H1 (cell line): Measurements from ENCODE around the gene POTEM. TPM values are rescaled to one million over a fixed set of nuclear protein-coding genes. Genes with fewer than 3 reads are reported as not detected.
"Not testable (repeated sequence)": the region's sequence is repeated elsewhere in the genome, so short reads cannot be mapped to it uniquely, and the experiment has no call there.

Experiments used
- CTCF ChIA-PET: fragments of 300-600 bp; sonication (Branson Sonifier 250); formaldehyde crosslinking; loops from one replicate; lab custom pipeline; 2021; ENCODE audit not compliant: partially characterized antibody; lab: Charles Lee
- POLR2A ChIA-PET: fragments of 300-600 bp; sonication (Branson Sonifier 250); formaldehyde crosslinking; loops from one replicate; lab custom pipeline; 2021; ENCODE audit warnings: inconsistent platforms; ENCODE audit not compliant: partially characterized antibody; lab: Charles Lee
- DNase-seq, 2 experiments: peaks; one replicate each; pipeline versions ENCODE4 v3.0.0 to v3.0.0-alpha.2; 2010 to 2022; ENCODE audit warnings: low spot score in 2 of 2, low read depth in 1 of 2, mixed read lengths in 1 of 2
- FAIRE-seq: peaks from 2 replicates; lab custom pipeline; 2011; peaks lifted over from hg19 to GRCh38; lab: Jason Lieb, UNC
- H2AFZ ChIP-seq: 2 replicates; pipeline ENCODE4 v1.8.1; 2012; ENCODE audit warnings: low read length, inconsistent platforms
- H2AK5ac ChIP-seq: 2 replicates; pipeline ENCODE4 v1.6.1; 2013; ENCODE audit warnings: low read depth, low read length
- H2BK120ac ChIP-seq: replicated peaks from 2 replicates; pipeline ENCODE3; 2013; ENCODE audit warnings: low read depth, low read length, inconsistent platforms
- H2BK12ac ChIP-seq: 2 replicates; pipeline ENCODE4 v1.6.1; 2013; ENCODE audit warnings: low read depth, low read length
- H2BK15ac ChIP-seq: 2 replicates; pipeline ENCODE4 v1.6.1; 2013; ENCODE audit warnings: low read length
- H2BK20ac ChIP-seq: 2 replicates; pipeline ENCODE4 v1.6.1; 2013; ENCODE audit warnings: low read length
- H2BK5ac ChIP-seq: 2 replicates; pipeline ENCODE4 v1.6.1; 2013; ENCODE audit warnings: low read depth, low read length
- H3K14ac ChIP-seq: 2 replicates; pipeline ENCODE4 v1.6.1; 2013; ENCODE audit warnings: inconsistent platforms; ENCODE audit not compliant: insufficient read length
- H3K18ac ChIP-seq: 2 replicates; pipeline ENCODE4 v1.6.1; 2013; ENCODE audit warnings: low read length; ENCODE audit errors: extremely low read depth
- H3K23ac ChIP-seq: 2 replicates; pipeline ENCODE4 v1.6.1; 2013; ENCODE audit warnings: inconsistent platforms; ENCODE audit not compliant: insufficient read length
- H3K23me2 ChIP-seq: 2 replicates; pipeline ENCODE4 v1.6.1; 2013; ENCODE audit warnings: low read depth, low read length
- H3K27ac ChIP-seq: 2 replicates; pipeline ENCODE4 v1.6.1; 2011; ENCODE audit warnings: low read depth, low read length, inconsistent platforms
- H3K27me3 ChIP-seq, 4 experiments: replicated peaks in 1 of 4; 1 replicate in 1 of 4; 2 replicates in 3 of 4; pipeline versions ENCODE4 v1.6.1 to v1.8.1; 2011 to 2013; ENCODE audit warnings: low read length in 3 of 4, mild to moderate bottlenecking in 3 of 4, inconsistent platforms in 2 of 4, mixed read lengths in 2 of 4, moderate library complexity in 1 of 4; ENCODE audit not compliant: control insufficient read depth in 3 of 4, insufficient read depth in 3 of 4; ENCODE audit errors: extremely low read depth in 1 of 4
- H3K36me3 ChIP-seq, 4 experiments: 2 replicates each; pipeline versions ENCODE4 v1.6.1 to v1.8.1; 2011 to 2013; ENCODE audit warnings: mild to moderate bottlenecking in 4 of 4, low read length in 3 of 4, moderate library complexity in 2 of 4, control low read depth in 1 of 4, inconsistent platforms in 1 of 4; ENCODE audit not compliant: insufficient read depth in 4 of 4, control insufficient read depth in 2 of 4
- H3K4ac ChIP-seq: replicated peaks from 2 replicates; pipeline ENCODE3; 2013; ENCODE audit warnings: low read length, low read depth, mixed read lengths, inconsistent platforms; ENCODE audit not compliant: insufficient read length
- H3K4me1 ChIP-seq, 4 experiments: replicated peaks in 1 of 4; 1 replicate in 1 of 4; 2 replicates in 3 of 4; pipeline versions ENCODE4 v1.6.1 to v1.8.1; 2011 to 2013; ENCODE audit warnings: low read length in 3 of 4, inconsistent platforms in 2 of 4, mixed read lengths in 1 of 4; ENCODE audit not compliant: insufficient read depth in 4 of 4, control insufficient read depth in 3 of 4
- H3K4me2 ChIP-seq, 2 experiments: 2 replicates each; pipeline versions ENCODE4 v1.6.1 to v1.8.1; 2011 to 2013; ENCODE audit warnings: low read depth in 2 of 2, low read length in 2 of 2, control low read depth in 1 of 2, inconsistent platforms in 1 of 2, mild to moderate bottlenecking in 1 of 2; ENCODE audit not compliant: insufficient read depth in 1 of 2
- H3K4me3 ChIP-seq, 4 experiments: fragments of 200-600, 300-600 bp in 1 of 4; sonication (generic), shearing (Covaris generic), sonication (Bioruptor Twin) in 1 of 4; 2 replicates each; pipeline versions ENCODE4 v1.5.1 to v1.8.1; 2011 to 2016; ENCODE audit warnings: low read length in 4 of 4, low read depth in 3 of 4, control low read depth in 2 of 4, inconsistent platforms in 2 of 4, mild to moderate bottlenecking in 2 of 4, mixed read lengths in 1 of 4, moderate library complexity in 1 of 4; ENCODE audit not compliant: insufficient read depth in 2 of 4; ENCODE audit errors: extremely low read depth in 1 of 4
- H3K56ac ChIP-seq: replicated peaks from 2 replicates; pipeline ENCODE3; 2013; ENCODE audit warnings: low read depth, mild to moderate bottlenecking, mixed read lengths, low read length, inconsistent platforms; ENCODE audit not compliant: insufficient read length
- H3K79me1 ChIP-seq: 2 replicates; pipeline ENCODE4 v1.6.1; 2013; ENCODE audit warnings: low read depth, low read length, control low read depth
- H3K79me2 ChIP-seq, 2 experiments: 2 replicates each; pipeline versions ENCODE4 v1.6.1 to v1.8.1; 2012 to 2013; ENCODE audit warnings: low read length in 2 of 2, mild to moderate bottlenecking in 2 of 2, inconsistent platforms in 1 of 2; ENCODE audit not compliant: insufficient read depth in 2 of 2, control insufficient read depth in 1 of 2
- H3K9ac ChIP-seq, 4 experiments: replicated peaks in 1 of 4; 1 replicate in 1 of 4; 2 replicates in 3 of 4; pipeline versions ENCODE4 v1.6.1 to v1.8.1; 2011 to 2013; ENCODE audit warnings: low read depth in 3 of 4, low read length in 3 of 4, control low read depth in 2 of 4, mild to moderate bottlenecking in 2 of 4, moderate library complexity in 2 of 4, inconsistent platforms in 1 of 4; ENCODE audit errors: extremely low read depth in 1 of 4
- H3K9me3 ChIP-seq, 2 experiments: 2 replicates each; pipeline versions ENCODE4 v1.6.1 to v1.8.1; 2012 to 2013; ENCODE audit warnings: mild to moderate bottlenecking in 2 of 2, moderate library complexity in 2 of 2, control low read depth in 1 of 2, inconsistent platforms in 1 of 2, low read depth in 1 of 2, low read length in 1 of 2, mixed read lengths in 1 of 2; ENCODE audit not compliant: insufficient read depth in 2 of 2
- H4K20me1 ChIP-seq, 2 experiments: replicated peaks in 1 of 2; 2 replicates each; pipeline versions ENCODE3 to v1.8.1; 2011 to 2013; ENCODE audit warnings: inconsistent platforms in 2 of 2, low read length in 2 of 2, mild to moderate bottlenecking in 1 of 2; ENCODE audit not compliant: insufficient read depth in 2 of 2, control insufficient read depth in 1 of 2
- H4K5ac ChIP-seq: 2 replicates; pipeline ENCODE4 v1.6.1; 2013; ENCODE audit warnings: low read length, low read depth, mixed read lengths, inconsistent platforms; ENCODE audit not compliant: insufficient read length
- H4K8ac ChIP-seq: 2 replicates; pipeline ENCODE4 v1.8.0; 2013; ENCODE audit warnings: mild to moderate bottlenecking, moderate library complexity, low read length, inconsistent platforms; ENCODE audit not compliant: insufficient read depth; ENCODE audit errors: extremely low read depth
- H4K91ac ChIP-seq: replicated peaks from 2 replicates; pipeline ENCODE3; 2013; ENCODE audit warnings: low read length, mixed read lengths, inconsistent platforms; ENCODE audit not compliant: insufficient read length
- WGBS, 2 experiments: shearing (Covaris generic) in 1 of 2; methylation state at CpG; one replicate each; pipeline versions ENCODE4 v1.1.6 to v1.1.7; 2013 to 2015; ENCODE audit warnings: low lambda C conversion rate in 2 of 2, mixed read lengths in 2 of 2, inconsistent platforms in 1 of 2, low coverage in 1 of 2, missing lambda C conversion rate in 1 of 2; ENCODE audit not compliant: insufficient replicate concordance in 2 of 2, insufficient coverage in 1 of 2, insufficient read length in 1 of 2; ENCODE audit errors: extremely low coverage in 1 of 2, missing lambda C conversion rate in 1 of 2; 5-methylcytosine and 5-hydroxymethylcytosine counted together
- polyA plus RNA-seq, 7 experiments: library from polyadenylated mRNA; depleted of rRNA in 3 of 7; stranded (reverse) in 5 of 7; unstranded in 2 of 7; fragments of >200 nt in 5 of 7; fragments of 200-250 nt in 2 of 7; gene quantifications; 1 replicate in 5 of 7; 2 replicates in 1 of 7; 4 replicates in 1 of 7; pipeline versions ENCODE4 v1.2.1 to v1.2.3, GENCODE V29; 2011 to 2013; ENCODE audit warnings: missing spikeins in 2 of 7, mixed read lengths in 2 of 7
- total RNA-seq: library from RNA; stranded (reverse); fragmentation: NEBNext Ultra II Directional; extraction: Animal tissue kit (Norgen Biotek cat#: 25700); gene quantifications from 2 replicates; pipeline ENCODE4 v1.2.1, GENCODE V29; 2021

POTEM gene
- total and polyA plus RNA-seq, 2 of the 8 experiments (the other 6 are each of a cell fraction or from before 2014, with no cell fraction given), result not detected

DNA sequence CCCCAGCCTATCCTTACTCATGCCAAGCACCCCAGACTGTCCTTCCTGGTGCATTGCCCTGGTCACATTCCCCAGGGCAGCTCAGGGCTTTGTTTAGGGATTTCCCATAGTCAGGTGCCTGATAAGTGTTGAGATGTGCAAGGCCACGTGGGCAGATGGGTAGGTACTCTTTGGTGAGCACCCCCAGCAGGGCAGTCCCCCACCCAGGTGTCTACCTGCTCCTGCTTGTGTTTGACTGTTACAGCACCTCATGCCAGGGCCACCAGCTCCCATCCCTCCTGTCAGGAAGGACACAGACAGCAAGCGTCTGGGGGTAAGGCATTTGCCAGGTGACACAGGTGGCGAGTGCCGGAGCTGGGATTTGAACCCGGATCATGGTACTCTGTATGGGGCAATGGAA is 2.4 kb upstream of the POTEM start:
- H3K36me3 ChIP-seq, H4K5ac ChIP-seq, H4K91ac ChIP-seq, H2BK5ac ChIP-seq, H3K56ac ChIP-seq, CTCF ChIA-PET, H3K4me2 ChIP-seq, H3K27me3 ChIP-seq, H3K14ac ChIP-seq, H3K4me3 ChIP-seq, H3K79me1 ChIP-seq, H2BK20ac ChIP-seq, H3K18ac ChIP-seq, H2BK15ac ChIP-seq, DNase-seq, H3K23ac ChIP-seq, H3K4me1 ChIP-seq, H3K9ac ChIP-seq, FAIRE-seq, H3K4ac ChIP-seq, H4K20me1 ChIP-seq, H2BK120ac ChIP-seq, H4K8ac ChIP-seq, H3K9me3 ChIP-seq, H2AK5ac ChIP-seq, H3K79me2 ChIP-seq, H3K23me2 ChIP-seq, H2BK12ac ChIP-seq, H2AFZ ChIP-seq, H3K27ac ChIP-seq, POLR2A ChIA-PET: not testable (repeated sequence)
- no CpG with 5 or more reads among the region's 5 CpGs for WGBS, 2 experiments

DNA sequence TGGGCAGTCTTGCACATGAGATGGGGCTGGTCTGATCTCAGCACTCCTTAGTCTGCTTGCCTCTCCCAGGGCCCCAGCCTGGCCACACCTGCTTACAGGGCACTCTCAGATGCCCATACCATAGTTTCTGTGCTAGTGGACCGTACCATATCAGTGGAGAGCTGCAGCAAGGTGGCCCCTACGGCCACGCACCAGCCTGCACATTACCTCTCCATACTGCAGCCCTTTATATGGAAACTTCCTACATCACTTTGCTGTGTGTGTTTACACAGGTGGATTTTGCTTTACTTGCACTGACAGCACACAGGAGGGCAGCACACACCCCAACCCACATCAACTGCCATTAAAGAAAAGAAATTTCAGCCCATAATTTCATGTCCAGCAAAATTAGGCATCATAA is 35.3 kb downstream of the POTEM start:
- H3K4me3 ChIP-seq, H4K5ac ChIP-seq, H3K23ac ChIP-seq, H3K79me2 ChIP-seq, FAIRE-seq, H3K4me2 ChIP-seq, H3K27me3 ChIP-seq, H3K14ac ChIP-seq, H3K36me3 ChIP-seq, H2BK12ac ChIP-seq, H4K20me1 ChIP-seq, H3K4me1 ChIP-seq, H2AFZ ChIP-seq, H3K56ac ChIP-seq, H4K8ac ChIP-seq, H2BK20ac ChIP-seq, H3K18ac ChIP-seq, H2BK120ac ChIP-seq, POLR2A ChIA-PET, H3K27ac ChIP-seq, H4K91ac ChIP-seq, H3K79me1 ChIP-seq, CTCF ChIA-PET, H3K9ac ChIP-seq, H2BK15ac ChIP-seq, H3K4ac ChIP-seq, H3K23me2 ChIP-seq, DNase-seq, H2AK5ac ChIP-seq, H3K9me3 ChIP-seq, H2BK5ac ChIP-seq: not testable (repeated sequence)
- 88% methylated on average over 3 of the region's 3 CpGs; no CpG with 5 or more reads in 1 of the 2 experiments for WGBS, 2 experiments
